Activated B cell treated with CpG ODN at 0.5 μM for 24 hours (primary cell): ENCODE results near the gene MORC3. TPM values are rescaled to one million over a fixed set of nuclear protein-coding genes. Genes with fewer than 3 reads are reported as not detected.

ENCODE experiments used
- ATAC-seq: fragments of 200-7000 bp; cut with Tn5 transposase; one replicate; pipeline ENCODE4 v1.10.0; 2021; ENCODE audit warnings: low read depth, mild to moderate bottlenecking, moderate library complexity
- CTCF ChIA-PET: fragments of 350-600 bp; sonication (Branson Sonifier 250); formaldehyde crosslinking; loops from one replicate; lab custom pipeline; 2021; ENCODE audit warnings: antibody characterized with exemption; lab: Charles Lee
- POLR2A ChIA-PET: fragments of 350-600 bp; sonication (Branson Sonifier 250); formaldehyde crosslinking; loops from one replicate; lab custom pipeline; 2021; ENCODE audit warnings: antibody characterized with exemption; lab: Charles Lee
- DNase-seq: peaks from one replicate; pipeline ENCODE4 v3.0.0; 2022
- H3K27ac Mint-ChIP-seq: one replicate; pipeline ENCODE4 v1.8.0; 2020; ENCODE audit warnings: mixed read lengths
- H3K27me3 Mint-ChIP-seq: one replicate; pipeline ENCODE4 v1.8.0; 2021; ENCODE audit warnings: mixed read lengths
- H3K36me3 Mint-ChIP-seq: one replicate; pipeline ENCODE4 v1.8.0; 2021; ENCODE audit warnings: low read depth, mixed read lengths
- H3K4me1 Mint-ChIP-seq: one replicate; pipeline ENCODE4 v1.8.0; 2021; ENCODE audit warnings: mixed read lengths
- H3K4me3 Mint-ChIP-seq: one replicate; pipeline ENCODE4 v1.8.0; 2020; ENCODE audit warnings: mild to moderate bottlenecking, mixed read lengths
- H3K9me3 Mint-ChIP-seq: one replicate; pipeline ENCODE4 v1.8.0; 2020; ENCODE audit warnings: mixed read lengths
- CTCF ChIP-seq: fragments of 200-600 bp; IDR thresholded peaks from one replicate; pipeline ENCODE4 v1.8.0; 2022; ENCODE audit warnings: antibody characterized with exemption, mild to moderate bottlenecking
- intact Hi-C: fragments of 100-400 bp; cut with micrococcal nuclease; formaldehyde crosslinking; loops from one replicate; pipeline ENCODE4 v1.15.1; 2024
- total RNA-seq: library from RNA; stranded (reverse); gene quantifications from 2 replicates; pipeline ENCODE4 v1.2.3, GENCODE V29; 2022

The MORC3 gene
- total RNA-seq, 1 donor from 2014 or later, result 65.6 TPM

GRCh38 chr21:36422279-36423098 lies 102.5 kb downstream of the MORC3 start:
- Mint-ChIP-seq H3K27ac (no peak overlapping the region), H3K9me3 (no peaks in the 10 kb centered on the region), H3K27me3 (no peaks in the 10 kb centered on the region), H3K4me3 (no peak overlapping the region), H3K4me1 (no peaks in the 10 kb centered on the region), H3K36me3 (no peaks in the 10 kb centered on the region)
- ChIA-PET CTCF (no interaction called here), POLR2A (interaction anchor here (0.6 kb wide), 1 partner anchor 250 kb away, joined by 4 read pairs; no protein-coding TSS in a partner anchor)
- intact Hi-C loops, result loop anchor here (5.0 kb wide), 2 partner anchors 80 to 280 kb away; no protein-coding TSS in a partner anchor
- DNase-seq (no peak), ATAC-seq (no peak)
- TF ChIP-seq CTCF, result no peak

- H3K9me3 Mint-ChIP-seq, result no peaks in the 10 kb centered on the region
- ChIA-PET POLR2A (no interaction called here), CTCF (no interaction called here)
- no peak overlapping the region for H3K4me3 Mint-ChIP-seq
- H3K36me3 Mint-ChIP-seq, result no peaks in the 10 kb centered on the region
- ATAC-seq (no peak), DNase-seq (no peak)
- TF ChIP-seq CTCF, result no peak
- H3K27me3 Mint-ChIP-seq, result peaks cover 3% of the 10 kb centered on the region
- H3K4me1 Mint-ChIP-seq, result peaks cover 3% of the 10 kb centered on the region
- H3K27ac Mint-ChIP-seq, result no peak overlapping the region
- intact Hi-C loops, result loop anchor here (5.0 kb wide), 2 partner anchors 78 to 282 kb away; no protein-coding TSS in a partner anchor
These were observed 103.9 kb downstream of the MORC3 start for GRCh38 chr21:36423771-36424433.

- POLR2A ChIA-PET, result no interaction called here
- ATAC-seq (no peak), DNase-seq (no peak)
- Mint-ChIP-seq H3K27me3 (peaks cover 3% of the 10 kb centered on the region), H3K36me3 (no peaks in the 10 kb centered on the region), H3K4me1 (peaks cover 5% of the 10 kb centered on the region), H3K27ac (no peak overlapping the region), H3K4me3 (no peak overlapping the region), H3K9me3 (no peaks in the 10 kb centered on the region)
- TF ChIP-seq CTCF, result no peak
- CTCF ChIA-PET, result no interaction called here
- intact Hi-C loops, result loop anchor here (5.0 kb wide), 2 partner anchors 78 to 282 kb away; no protein-coding TSS in a partner anchor
These were observed 104.6 kb downstream of the MORC3 start for GRCh38 chr21:36424592-36424991.

- TF ChIP-seq CTCF, result no peak
- H3K4me1 Mint-ChIP-seq, result peaks cover 12% of the 10 kb centered on the region
- POLR2A ChIA-PET, result no interaction called here
- DNase-seq, result no peak
- H3K36me3 Mint-ChIP-seq, result no peaks in the 10 kb centered on the region
- peaks cover 6% of the 10 kb centered on the region for H3K27me3 Mint-ChIP-seq
- H3K4me3 Mint-ChIP-seq, result no peak overlapping the region
- ATAC-seq, result no peak
- intact Hi-C loops, result no loop called here
- no peak overlapping the region for H3K27ac Mint-ChIP-seq
- no peaks in the 10 kb centered on the region for H3K9me3 Mint-ChIP-seq
- CTCF ChIA-PET, result no interaction called here
These were observed 105.3 kb downstream of the MORC3 start for GRCh38 chr21:36425286-36425685.

Other genes with a start within 250 kb of the MORC3 start
- gene CBR3, start 185.1 kb upstream of the MORC3 start, total RNA-seq, result 4.7 and 5.4 TPM in 2 replicates
- 31.2 and 33.9 TPM in 2 replicates for gene DOP1B, start 163.4 kb upstream of the MORC3 start, total RNA-seq
- 5.6 and 6.2 TPM in 2 replicates for gene CHAF1B, start 65.2 kb downstream of the MORC3 start, total RNA-seq
- gene CLDN14, start 159.9 kb downstream of the MORC3 start, total RNA-seq, result 0.58 and 0.64 TPM in 2 replicates